Activated naive CD8-positive, alpha-beta T cell treated with anti-CD3 and anti-CD28 coated beads for 36 hours (primary cell): ENCODE data around the gene MYBBP1A. TPM values are rescaled to one million over a fixed set of nuclear protein-coding genes. Genes with fewer than 3 reads are reported as not detected.

Experiments
- DNase-seq: peaks from one replicate; pipeline ENCODE4 v3.0.0; 2021
- H3K27ac Mint-ChIP-seq: one replicate; pipeline ENCODE4 v1.8.0; 2022; ENCODE audit warnings: mild to moderate bottlenecking, moderate library complexity, mixed read lengths
- H3K27me3 Mint-ChIP-seq: one replicate; pipeline ENCODE4 v1.8.0; 2022; ENCODE audit warnings: mild to moderate bottlenecking, mixed read lengths
- H3K36me3 Mint-ChIP-seq: one replicate; pipeline ENCODE4 v1.8.0; 2021; ENCODE audit warnings: mild to moderate bottlenecking, mixed read lengths
- H3K4me1 Mint-ChIP-seq: one replicate; pipeline ENCODE4 v1.8.0; 2021; ENCODE audit warnings: mixed read lengths
- H3K4me3 Mint-ChIP-seq: one replicate; pipeline ENCODE4 v1.8.0; 2022; ENCODE audit warnings: mild to moderate bottlenecking, moderate library complexity, mixed read lengths
- H3K9me3 Mint-ChIP-seq: one replicate; pipeline ENCODE4 v1.8.0; 2022; ENCODE audit warnings: mixed read lengths
- total RNA-seq, 2 experiments: library from RNA; stranded (reverse); gene quantifications; one replicate each; pipeline ENCODE4 v1.2.3, GENCODE V29; 2021

Gene MYBBP1A
- total RNA-seq, 2 experiments from 2014 or later = 174 to 176 TPM

GRCh38 chr17:4516735-4517134 lies 38.4 kb downstream of the MYBBP1A start:
- no peaks in the 10 kb centered on the region for H3K27me3 Mint-ChIP-seq
- H3K27ac Mint-ChIP-seq = no peak overlapping the region
- H3K36me3 Mint-ChIP-seq = no peaks in the 10 kb centered on the region
- H3K4me3 Mint-ChIP-seq = no peak overlapping the region
- DNase-seq = no peak
- no peaks in the 10 kb centered on the region for H3K9me3 Mint-ChIP-seq
- H3K4me1 Mint-ChIP-seq = no peaks in the 10 kb centered on the region

- Mint-ChIP-seq H3K4me1 (no peaks in the 10 kb centered on the region), H3K9me3 (no peaks in the 10 kb centered on the region), H3K27ac (no peak overlapping the region), H3K27me3 (no peaks in the 10 kb centered on the region), H3K36me3 (no peaks in the 10 kb centered on the region), H3K4me3 (no peak overlapping the region)
- DNase-seq = no peak
These were observed 39.7 kb downstream of the MYBBP1A start for GRCh38 chr17:4515501-4515900.

GRCh38 chr17:4514779-4515178 lies 40.4 kb downstream of the MYBBP1A start:
- no peaks in the 10 kb centered on the region for H3K9me3 Mint-ChIP-seq
- no peak overlapping the region for H3K4me3 Mint-ChIP-seq
- no peak for DNase-seq
- H3K4me1 Mint-ChIP-seq = peaks cover under 1% of the 10 kb centered on the region
- no peaks in the 10 kb centered on the region for H3K27me3 Mint-ChIP-seq
- H3K36me3 Mint-ChIP-seq = no peaks in the 10 kb centered on the region
- H3K27ac Mint-ChIP-seq = no peak overlapping the region

- Mint-ChIP-seq H3K4me3 (no peak overlapping the region), H3K9me3 (no peaks in the 10 kb centered on the region), H3K27me3 (no peaks in the 10 kb centered on the region), H3K4me1 (peaks cover 6% of the 10 kb centered on the region), H3K27ac (no peak overlapping the region), H3K36me3 (no peaks in the 10 kb centered on the region)
- no peak for DNase-seq
These were observed 41.0 kb downstream of the MYBBP1A start for GRCh38 chr17:4514206-4514605.

GRCh38 chr17:4513113-4514032 lies 41.8 kb downstream of the MYBBP1A start:
- Mint-ChIP-seq H3K9me3 (no peaks in the 10 kb centered on the region), H3K4me1 (peaks cover 14% of the 10 kb centered on the region), H3K4me3 (no peak overlapping the region), H3K27ac (no peak overlapping the region), H3K36me3 (no peaks in the 10 kb centered on the region), H3K27me3 (no peaks in the 10 kb centered on the region)
- no peak for DNase-seq

GRCh38 chr17:4512156-4513112 lies 42.8 kb downstream of the MYBBP1A start:
- Mint-ChIP-seq H3K36me3 (no peaks in the 10 kb centered on the region), H3K4me3 (no peak overlapping the region), H3K9me3 (no peaks in the 10 kb centered on the region), H3K4me1 (peaks cover 14% of the 10 kb centered on the region), H3K27ac (no peak overlapping the region), H3K27me3 (no peaks in the 10 kb centered on the region)
- no peak for DNase-seq

GRCh38 chr17:4511199-4511932 lies 43.8 kb downstream of the MYBBP1A start:
- DNase-seq = no peak
- Mint-ChIP-seq H3K4me3 (no peak overlapping the region), H3K27me3 (no peaks in the 10 kb centered on the region), H3K27ac (no peak overlapping the region), H3K4me1 (peaks cover 14% of the 10 kb centered on the region), H3K9me3 (no peaks in the 10 kb centered on the region), H3K36me3 (no peaks in the 10 kb centered on the region)

- H3K4me3 Mint-ChIP-seq = no peak overlapping the region
- H3K27ac Mint-ChIP-seq = no peak overlapping the region
- no peak for DNase-seq
- H3K27me3 Mint-ChIP-seq = no peaks in the 10 kb centered on the region
- peaks cover 14% of the 10 kb centered on the region for H3K4me1 Mint-ChIP-seq
- H3K9me3 Mint-ChIP-seq = no peaks in the 10 kb centered on the region
- no peaks in the 10 kb centered on the region for H3K36me3 Mint-ChIP-seq
These were observed 44.6 kb downstream of the MYBBP1A start for GRCh38 chr17:4510618-4510941.

- Mint-ChIP-seq H3K4me1 (peaks cover 18% of the 10 kb centered on the region), H3K27ac (no peak overlapping the region), H3K9me3 (no peaks in the 10 kb centered on the region), H3K36me3 (no peaks in the 10 kb centered on the region), H3K27me3 (no peaks in the 10 kb centered on the region), H3K4me3 (no peak overlapping the region)
- no peak for DNase-seq
These were observed 45.1 kb downstream of the MYBBP1A start for GRCh38 chr17:4509923-4510617.

- Mint-ChIP-seq H3K36me3 (no peaks in the 10 kb centered on the region), H3K27ac (no peak overlapping the region), H3K4me3 (no peak overlapping the region), H3K4me1 (peaks cover 25% of the 10 kb centered on the region), H3K9me3 (no peaks in the 10 kb centered on the region), H3K27me3 (no peaks in the 10 kb centered on the region)
- peak; percentile 49 for DNase-seq
These were observed 45.8 kb downstream of the MYBBP1A start for GRCh38 chr17:4509401-4509800.

GRCh38 chr17:4508207-4508606 lies 47.0 kb downstream of the MYBBP1A start:
- Mint-ChIP-seq H3K27me3 (no peaks in the 10 kb centered on the region), H3K27ac (no peak overlapping the region), H3K4me3 (no peak overlapping the region), H3K9me3 (no peaks in the 10 kb centered on the region), H3K4me1 (peaks cover 35% of the 10 kb centered on the region), H3K36me3 (no peaks in the 10 kb centered on the region)
- DNase-seq = no peak

- Mint-ChIP-seq H3K4me1 (peaks cover 35% of the 10 kb centered on the region), H3K27ac (no peak overlapping the region)
These were observed 47.6 kb downstream of the MYBBP1A start for GRCh38 chr17:4507361-4508111.

GRCh38 chr17:4506892-4507291 lies 48.3 kb downstream of the MYBBP1A start:
- Mint-ChIP-seq H3K4me3 (no peak overlapping the region), H3K4me1 (peaks cover 35% of the 10 kb centered on the region), H3K27ac (no peak overlapping the region), H3K36me3 (no peaks in the 10 kb centered on the region), H3K27me3 (peaks cover 7% of the 10 kb centered on the region), H3K9me3 (no peaks in the 10 kb centered on the region)
- no peak for DNase-seq

More at GRCh38 chr17:4507361-4508111, 47.6 kb downstream of the MYBBP1A start:
- Mint-ChIP-seq H3K36me3 (no peaks in the 10 kb centered on the region), H3K27me3 (peaks cover 4% of the 10 kb centered on the region), H3K4me3 (no peak overlapping the region), H3K9me3 (no peaks in the 10 kb centered on the region)
- no peak for DNase-seq
